ENCODE results near the gene OVCA2.

OVCA2 gene

GRCh38 chr17:1997289-1997926 lies 44.4 kb upstream of the OVCA2 start:
- H3K4me3 ChIP-seq (replicated peaks in 1 of 2; ENCODE audit: low read depth in 2 of 2, low read length in 2 of 2) = no peak overlapping the region
- no peak for DNase-seq (ENCODE audit: low read depth in 2 of 2)
- TF ChIP-seq CTCF (IDR thresholded peaks at IDR 0.05; ENCODE audit: low read depth, low read length) = no peak

- no peak for DNase-seq (ENCODE audit: low read depth in 2 of 2)
- TF ChIP-seq CTCF (IDR thresholded peaks at IDR 0.05; ENCODE audit: low read depth, low read length) = no peak
- peak overlapping the region in 1 of 2 donors; percentile 14 for H3K4me3 ChIP-seq (replicated peaks in 1 of 2; ENCODE audit: low read depth in 2 of 2, low read length in 2 of 2)
Observed at GRCh38 chr17:1997927-1998742, 43.7 kb upstream of the OVCA2 start.

GRCh38 chr17:1999557-2000251 lies 42.1 kb upstream of the OVCA2 start:
- no peak for TF ChIP-seq CTCF (IDR thresholded peaks at IDR 0.05; ENCODE audit: low read depth, low read length)
- H3K4me3 ChIP-seq (replicated peaks in 1 of 2; ENCODE audit: low read depth in 2 of 2, low read length in 2 of 2) = no peak overlapping the region
- DNase-seq (ENCODE audit: low read depth in 2 of 2) = peak; percentile 14 to 45

GRCh38 chr17:2002767-2003329 lies 39.0 kb upstream of the OVCA2 start:
- no peak for DNase-seq (ENCODE audit: low read depth in 2 of 2)
- no peak for TF ChIP-seq CTCF (IDR thresholded peaks at IDR 0.05; ENCODE audit: low read depth, low read length)
- no peak overlapping the region for H3K4me3 ChIP-seq (replicated peaks in 1 of 2; ENCODE audit: low read depth in 2 of 2, low read length in 2 of 2)

- no peak overlapping the region for H3K4me3 ChIP-seq (replicated peaks in 1 of 2; ENCODE audit: low read depth in 2 of 2, low read length in 2 of 2)
- no peak for TF ChIP-seq CTCF (IDR thresholded peaks at IDR 0.05; ENCODE audit: low read depth, low read length)
- no peak for DNase-seq (ENCODE audit: low read depth in 2 of 2)
Observed at GRCh38 chr17:2003525-2003924, 38.3 kb upstream of the OVCA2 start.

- H3K4me3 ChIP-seq (replicated peaks in 1 of 2; ENCODE audit: low read depth in 2 of 2, low read length in 2 of 2) = no peak overlapping the region
- no peak for DNase-seq (ENCODE audit: low read depth in 2 of 2)
- no peak for TF ChIP-seq CTCF (IDR thresholded peaks at IDR 0.05; ENCODE audit: low read depth, low read length)
Observed at GRCh38 chr17:2004435-2004952, 37.3 kb upstream of the OVCA2 start.
